Brain microvascular endothelial cell (primary cell): ENCODE results near the gene ARHGAP26.

ENCODE experiments used
- DNase-seq: peaks from one replicate; pipeline ENCODE4 v3.0.0-alpha.2; 2020
- H3K27ac ChIP-seq: fragments of 250-450 bp; sonication (Bioruptor Pico); 2 replicates; pipeline ENCODE4 v1.5.1; 2020; ENCODE audit warnings: mild to moderate bottlenecking, moderate library complexity
- H3K27me3 ChIP-seq: fragments of 250-450 bp; sonication (Bioruptor Pico); replicated peaks from 2 replicates; pipeline ENCODE4 v1.5.1; 2020; ENCODE audit warnings: mild to moderate bottlenecking
- H3K36me3 ChIP-seq: fragments of 250-450 bp; sonication (Bioruptor Pico); replicated peaks from 2 replicates; pipeline ENCODE4 v1.5.1; 2020; ENCODE audit warnings: mild to moderate bottlenecking
- H3K4me3 ChIP-seq: 2 replicates; pipeline ENCODE4 v1.5.1; 2011; ENCODE audit warnings: low read depth, mild to moderate bottlenecking, control low read depth, low read length, moderate library complexity
- CTCF ChIP-seq: IDR thresholded peaks from 2 replicates; pipeline ENCODE4 v1.5.1; 2011; ENCODE audit warnings: low read depth, mild to moderate bottlenecking, moderate library complexity, low read length, control low read depth, inconsistent platforms; ENCODE audit errors: missing control alignments
- in situ Hi-C: cut with HindIII; loops from 2 replicates; pipeline ENCODE4 v1.10.0; 2017; ENCODE audit warnings: low sequenced_read_pairs, low pct_ligation_motif_present

The ARHGAP26 gene

DNA sequence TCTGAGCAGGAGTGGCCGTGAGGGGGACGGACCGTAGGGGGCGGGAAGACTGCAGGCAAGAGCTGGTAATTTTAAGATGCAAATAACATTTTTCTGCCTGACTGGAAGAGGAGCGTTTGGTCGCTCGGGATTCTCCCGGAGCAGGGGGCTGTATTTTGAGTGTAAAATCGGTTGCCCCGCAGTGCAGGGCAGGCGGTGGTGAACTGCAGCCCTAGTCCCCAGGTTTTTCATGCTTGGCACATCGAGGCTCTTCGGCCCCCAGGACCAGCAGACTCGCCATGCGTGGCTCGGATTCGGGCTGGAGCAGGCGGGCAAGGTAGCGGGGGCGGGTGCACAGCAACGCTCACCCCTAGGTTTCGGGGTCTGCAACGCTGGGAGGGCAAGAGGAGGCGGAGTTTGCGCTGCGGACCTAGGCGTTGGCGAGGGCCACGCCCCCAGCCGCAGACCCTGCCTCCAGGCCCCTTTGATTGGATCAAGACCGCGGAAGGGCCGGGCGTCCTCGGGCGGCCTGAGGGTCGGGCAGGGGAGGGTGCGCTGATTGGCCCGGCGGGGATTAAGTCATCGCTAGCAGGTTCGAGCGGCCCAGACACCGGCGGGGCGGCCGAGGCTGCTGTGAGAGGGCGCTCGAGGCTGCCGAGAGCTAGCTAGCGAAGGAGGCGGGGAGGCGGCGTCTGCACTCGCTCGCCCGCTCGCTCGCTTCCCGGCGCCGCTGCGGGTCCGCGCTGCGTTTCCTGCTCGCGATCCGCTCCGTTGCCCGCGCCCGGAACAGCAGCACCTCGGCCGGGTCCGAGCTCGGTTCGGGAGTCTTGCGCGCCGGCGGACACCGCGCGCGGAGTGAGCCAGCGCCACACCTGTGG is at the start of gene ARHGAP26:
Gene ARHGAP26, plus strand, starts transcription at position 585 of the 857 bp plus-strand sequence. CDS start 385 bp downstream, outside the sequence.
- H3K4me3 ChIP-seq = peak within 1 kb of the TSS; percentile 95
- peak; percentile 97 for DNase-seq
- in situ Hi-C loops = no loop called here
- H3K27me3 ChIP-seq = no peaks in the 10 kb centered on the region
- peak; percentile 43 for TF ChIP-seq CTCF
- H3K36me3 ChIP-seq = no peaks in the 10 kb centered on the region
- peak within 1 kb of the TSS; percentile 51 for H3K27ac ChIP-seq

GRCh38 chr5:142720641-142721271 is 49.4 kb upstream of the ARHGAP26 start:
- no peak for DNase-seq
- Histone ChIP-seq H3K27ac (no peak overlapping the region), H3K36me3 (no peaks in the 10 kb centered on the region), H3K4me3 (no peak overlapping the region), H3K27me3 (no peaks in the 10 kb centered on the region)
- TF ChIP-seq CTCF = no peak
- in situ Hi-C loops = loop anchor here (10.0 kb wide), 1 partner anchor 154 kb away; no protein-coding TSS in a partner anchor

DNA sequence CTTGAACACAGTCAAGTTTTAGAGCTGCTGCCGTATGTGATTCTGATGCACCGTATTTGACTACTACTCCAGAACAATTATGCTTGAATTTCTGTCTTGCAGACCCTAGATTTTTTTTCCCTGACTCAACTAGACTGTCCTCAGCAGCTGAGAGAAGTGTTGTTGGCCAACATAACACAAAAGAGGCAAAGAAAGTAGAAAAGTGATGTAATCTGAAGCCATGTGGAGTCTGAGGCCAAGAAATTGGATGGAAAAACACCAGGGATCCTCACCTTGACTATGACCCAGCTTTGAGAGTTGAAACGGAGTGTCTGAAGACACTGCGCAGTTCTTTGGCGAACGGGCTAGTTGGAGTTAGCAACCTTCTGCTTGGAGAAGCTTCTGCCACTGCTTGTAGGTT is 48.0 kb upstream of the ARHGAP26 start:
- no peak overlapping the region for H3K4me3 ChIP-seq
- TF ChIP-seq CTCF = no peak
- no peaks in the 10 kb centered on the region for H3K36me3 ChIP-seq
- in situ Hi-C loops = loop anchor here (10.0 kb wide), 1 partner anchor 153 kb away; no protein-coding TSS in a partner anchor
- H3K27ac ChIP-seq = no peak overlapping the region
- no peaks in the 10 kb centered on the region for H3K27me3 ChIP-seq
- no peak for DNase-seq

DNA sequence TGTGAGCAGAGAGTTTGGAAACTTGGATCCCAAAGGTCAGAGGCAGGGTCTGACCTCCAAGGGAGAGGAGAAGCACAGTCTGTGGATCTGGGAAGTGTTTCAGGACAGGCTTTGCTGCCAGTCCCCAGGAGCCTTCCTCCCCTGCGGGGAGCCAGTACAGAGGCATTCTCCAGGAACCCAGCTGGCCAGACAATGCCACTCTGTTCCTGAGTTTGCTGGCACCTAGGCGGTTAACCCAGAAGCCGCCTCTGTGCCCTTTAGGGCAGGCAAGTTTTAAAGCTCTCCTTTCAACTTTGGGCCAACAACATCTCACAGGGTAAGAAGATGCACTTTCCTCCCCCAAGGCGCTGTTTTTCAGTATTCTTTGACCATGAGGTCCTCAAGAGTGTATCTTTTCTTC is 47.3 kb upstream of the ARHGAP26 start:
- Histone ChIP-seq H3K27ac (no peak overlapping the region), H3K4me3 (no peak overlapping the region), H3K36me3 (no peaks in the 10 kb centered on the region), H3K27me3 (no peaks in the 10 kb centered on the region)
- in situ Hi-C loops = loop anchor here (10.0 kb wide), 1 partner anchor 152 kb away; no protein-coding TSS in a partner anchor
- no peak for TF ChIP-seq CTCF
- DNase-seq = no peak

DNA sequence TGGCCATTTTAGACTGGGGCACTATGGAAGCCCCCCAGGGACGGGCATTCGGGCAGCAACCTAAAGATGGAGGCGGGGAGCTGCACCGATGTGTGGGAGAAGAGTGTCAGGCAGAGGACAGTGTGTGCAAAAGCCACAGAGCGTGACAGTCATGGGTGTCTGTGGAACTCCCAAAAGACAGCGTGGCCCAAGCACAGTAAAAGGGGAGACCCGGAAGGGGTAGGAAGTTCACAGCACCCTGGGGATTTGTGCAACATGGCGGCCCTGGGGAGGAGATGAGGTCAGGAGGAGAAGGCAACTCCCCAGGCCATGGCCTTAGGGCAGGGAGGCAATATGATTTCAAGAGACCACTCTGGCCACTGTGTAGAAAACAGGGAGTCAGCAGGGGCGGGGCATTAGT is 45.4 kb upstream of the ARHGAP26 start:
- in situ Hi-C loops = loop anchor here (10.0 kb wide), 1 partner anchor 150 kb away; no protein-coding TSS in a partner anchor
- Histone ChIP-seq H3K4me3 (no peak overlapping the region), H3K27ac (no peak overlapping the region), H3K27me3 (no peaks in the 10 kb centered on the region), H3K36me3 (no peaks in the 10 kb centered on the region)
- no peak for TF ChIP-seq CTCF
- DNase-seq = no peak
